Sciatic nerve (tissue), 2 donors: ENCODE results near the gene TUFT1. TPM values are rescaled to one million over a fixed set of nuclear protein-coding genes. Genes with fewer than 3 reads are reported as not detected.

Experiments
- ATAC-seq: fragments of 200-7000 bp; cut with Tn5 transposase; one replicate; pipeline ENCODE4 v1.9.1; 2020; ENCODE audit warnings: mild to moderate bottlenecking, moderate library complexity
- DNase-seq: peaks from one replicate; pipeline ENCODE4 v3.0.0-alpha.2; 2020; ENCODE audit warnings: low spot score
- intact Hi-C: fragments of 100-400 bp; cut with DNase I; formaldehyde crosslinking; loops from one replicate; pipeline ENCODE4 v1.14.2; 2022
- total RNA-seq: library from RNA; stranded (reverse); fragmentation: NEBNext Ultra II Directional; extraction: Animal tissue kit (Norgen Biotek cat#: 25700); gene quantifications from one replicate; pipeline ENCODE4 v1.2.1, GENCODE V29; 2021
- donor health status: DM: no; HTN: no; CAD: no.
- donor health status: DM: no; HTN: no; CAD: no.

Gene TUFT1
- total RNA-seq, 1 donor from 2014 or later, result 3.2 TPM

DNA sequence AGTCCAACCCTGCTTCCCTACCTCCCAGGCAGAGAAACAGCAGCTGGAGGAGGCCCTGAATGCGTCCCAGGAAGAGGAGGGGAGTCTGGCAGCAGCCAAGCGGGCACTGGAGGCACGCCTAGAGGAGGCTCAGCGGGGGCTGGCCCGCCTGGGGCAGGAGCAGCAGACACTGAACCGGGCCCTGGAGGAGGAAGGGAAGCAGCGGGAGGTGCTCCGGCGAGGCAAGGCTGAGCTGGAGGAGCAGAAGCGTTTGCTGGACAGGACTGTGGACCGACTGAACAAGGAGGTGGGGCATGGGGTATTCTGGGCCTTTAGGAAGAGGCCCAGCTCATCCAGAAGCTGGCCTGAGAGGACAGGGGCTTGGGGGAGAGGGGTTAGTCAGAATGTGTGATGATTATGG, 9.6 kb upstream of the TUFT1 start:
- no peak for DNase-seq
- intact Hi-C loops, result no loop called here
- ATAC-seq, result no peak

DNA sequence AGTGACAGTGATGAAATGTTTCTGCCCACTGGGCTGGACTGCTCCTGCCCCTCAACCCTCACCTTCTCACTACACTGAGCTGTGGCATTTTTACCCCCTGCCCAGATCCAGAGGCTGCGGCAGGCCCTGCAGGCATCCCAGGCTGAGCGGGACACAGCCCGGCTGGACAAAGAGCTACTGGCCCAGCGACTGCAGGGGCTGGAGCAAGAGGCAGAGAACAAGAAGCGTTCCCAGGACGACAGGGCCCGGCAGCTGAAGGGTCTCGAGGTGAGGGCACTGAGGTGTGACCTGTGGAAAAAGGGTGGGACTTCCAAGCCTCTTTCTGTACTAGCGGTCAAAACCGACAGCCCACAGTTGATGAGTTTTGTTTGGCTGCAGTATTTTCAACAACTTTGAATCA, 6.2 kb upstream of the TUFT1 start:
- DNase-seq (no peak), ATAC-seq (no peak)
- intact Hi-C loops, result no loop called here

DNA sequence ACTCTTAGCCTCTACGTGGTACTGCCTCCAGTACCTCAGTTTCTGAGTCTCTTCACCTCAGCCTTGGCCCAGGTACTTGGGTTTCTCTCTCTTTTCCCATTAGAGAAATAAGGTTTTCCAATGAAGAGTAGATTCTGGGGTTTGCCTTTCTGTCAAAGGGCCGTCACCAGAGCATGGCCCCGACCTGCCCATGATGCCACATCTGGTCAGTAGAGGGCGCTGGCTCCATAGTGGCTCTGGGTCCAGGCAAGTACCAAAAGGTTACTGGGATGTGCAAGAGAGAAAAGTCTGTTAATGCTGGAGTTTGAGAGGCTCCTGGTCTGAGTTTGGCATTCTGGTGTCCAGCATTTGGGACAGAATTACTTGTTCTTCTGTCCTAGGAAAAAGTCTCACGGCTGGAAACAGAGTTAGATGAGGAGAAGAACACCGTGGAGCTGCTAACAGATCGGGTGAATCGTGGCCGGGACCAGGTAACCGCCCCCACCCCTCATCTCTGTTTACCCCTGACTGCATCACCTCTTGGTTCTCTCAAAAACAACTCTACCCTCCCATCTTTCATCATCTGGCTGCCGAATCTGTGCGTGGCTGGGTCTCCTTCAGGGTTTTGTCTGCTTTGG, 5.3 kb upstream of the TUFT1 start:
- ATAC-seq (peak; percentile 69), DNase-seq (peak; percentile 90)
- intact Hi-C loops, result no loop called here

DNA sequence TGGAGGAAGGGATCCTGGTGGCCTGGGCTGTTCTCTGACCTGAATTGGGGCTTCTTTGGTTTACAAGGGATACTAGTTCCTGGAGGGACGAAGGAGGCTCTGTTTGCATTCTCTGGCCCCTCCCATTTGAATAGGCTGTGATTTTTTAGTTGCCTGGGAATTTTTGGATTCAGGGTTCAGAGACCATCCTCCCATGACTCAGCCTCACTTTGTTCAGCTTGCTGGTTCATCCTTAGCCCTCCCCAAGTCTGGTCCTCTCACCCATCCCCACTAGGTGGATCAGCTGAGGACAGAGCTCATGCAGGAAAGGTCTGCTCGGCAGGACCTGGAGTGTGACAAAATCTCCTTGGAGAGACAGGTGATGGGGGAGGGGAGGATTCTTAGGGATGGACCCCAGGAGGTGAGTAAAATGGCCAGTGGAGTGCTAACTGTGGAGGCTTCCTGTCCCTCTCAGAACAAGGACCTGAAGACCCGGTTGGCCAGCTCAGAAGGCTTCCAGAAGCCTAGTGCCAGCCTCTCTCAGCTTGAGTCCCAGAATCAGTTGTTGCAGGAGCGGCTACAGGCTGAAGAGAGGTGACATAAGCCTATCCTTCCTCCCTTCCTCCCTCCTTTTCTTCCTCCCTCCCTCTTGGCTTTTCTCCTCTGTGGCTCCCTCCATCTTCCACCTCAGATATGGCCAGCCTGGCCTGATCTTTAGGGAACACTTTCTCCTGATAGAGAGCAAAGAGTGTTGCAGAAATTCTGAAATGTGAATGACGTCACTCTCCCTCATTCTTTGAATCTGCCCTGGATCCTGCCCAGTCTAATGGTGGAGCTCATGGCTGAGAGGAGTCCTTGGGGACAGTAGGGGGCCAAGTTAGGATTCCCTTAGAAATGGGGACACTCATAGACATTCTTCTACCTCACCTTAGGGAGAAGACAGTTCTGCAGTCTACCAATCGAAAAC, 4.5 kb upstream of the TUFT1 start:
- intact Hi-C loops, result no loop called here
- ATAC-seq (no peak), DNase-seq (no peak)

DNA sequence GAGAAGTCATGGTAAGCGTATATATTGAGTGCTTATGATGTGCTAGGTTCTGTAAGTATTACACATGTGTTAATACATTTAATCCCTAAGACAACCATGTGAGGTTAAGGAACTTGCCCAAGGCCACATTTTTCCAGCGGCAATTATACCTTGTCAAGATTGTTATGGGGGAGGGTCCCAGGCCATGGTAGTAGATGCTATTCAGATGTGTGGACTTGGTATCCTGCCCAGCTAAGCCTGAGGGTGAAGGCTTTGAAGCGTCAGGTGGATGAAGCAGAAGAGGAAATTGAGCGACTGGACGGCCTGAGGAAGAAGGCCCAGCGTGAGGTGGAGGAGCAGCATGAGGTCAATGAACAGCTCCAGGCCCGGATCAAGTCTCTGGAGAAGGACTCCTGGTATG, 3.6 kb upstream of the TUFT1 start:
- DNase-seq (no peak), ATAC-seq (no peak)
- intact Hi-C loops, result no loop called here

DNA sequence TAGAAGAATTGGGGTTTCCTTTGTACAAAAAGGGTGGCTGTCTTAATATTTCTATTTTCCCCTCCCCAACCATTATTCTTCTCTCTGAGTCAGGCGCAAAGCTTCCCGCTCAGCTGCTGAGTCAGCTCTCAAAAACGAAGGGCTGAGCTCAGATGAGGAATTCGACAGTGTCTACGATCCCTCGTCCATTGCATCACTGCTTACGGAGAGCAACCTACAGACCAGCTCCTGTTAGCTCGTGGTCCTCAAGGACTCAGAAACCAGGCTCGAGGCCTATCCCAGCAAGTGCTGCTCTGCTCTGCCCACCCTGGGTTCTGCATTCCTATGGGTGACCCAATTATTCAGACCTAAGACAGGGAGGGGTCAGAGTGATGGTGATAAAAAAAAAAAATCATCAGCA, 3.0 kb upstream of the TUFT1 start:
- intact Hi-C loops, result no loop called here
- no peak for ATAC-seq
- DNase-seq, result no peak

DNA sequence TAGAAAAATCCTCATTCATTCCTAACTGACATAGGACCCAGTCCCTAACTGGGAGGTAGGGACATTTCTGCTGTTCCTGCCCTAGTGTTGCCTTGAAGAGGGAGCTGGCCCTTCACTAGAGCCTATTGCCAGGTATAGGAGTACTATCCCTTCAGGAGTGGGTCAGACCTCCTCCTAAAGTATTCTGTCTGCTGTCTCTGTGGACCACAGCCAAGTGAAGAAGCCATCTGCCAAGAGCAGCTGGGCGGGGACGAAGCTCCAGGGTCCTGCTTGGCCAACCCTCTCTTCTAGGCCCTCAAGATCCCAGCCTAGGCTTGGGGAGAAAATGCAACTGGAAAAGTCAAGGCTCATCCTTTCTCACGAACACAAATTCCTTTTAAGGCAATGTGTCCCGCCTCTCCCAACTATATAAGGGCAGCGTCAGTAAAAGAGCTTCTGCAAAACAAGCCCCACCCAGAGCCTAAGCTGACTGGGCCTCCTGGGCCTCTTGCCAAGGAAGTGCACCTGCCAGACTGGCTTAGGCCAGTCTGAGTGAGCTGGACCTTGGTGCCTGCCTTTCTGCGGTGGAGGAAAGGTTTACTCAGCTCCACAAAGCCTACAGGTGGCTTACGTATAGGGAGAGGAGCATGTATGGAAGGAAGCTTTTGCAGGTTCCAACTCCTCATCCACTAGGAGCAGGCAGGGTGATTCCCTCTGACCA, 638 bp upstream of the TUFT1 start:
- DNase-seq, result peak; percentile 82
- intact Hi-C loops, result no loop called here

DNA sequence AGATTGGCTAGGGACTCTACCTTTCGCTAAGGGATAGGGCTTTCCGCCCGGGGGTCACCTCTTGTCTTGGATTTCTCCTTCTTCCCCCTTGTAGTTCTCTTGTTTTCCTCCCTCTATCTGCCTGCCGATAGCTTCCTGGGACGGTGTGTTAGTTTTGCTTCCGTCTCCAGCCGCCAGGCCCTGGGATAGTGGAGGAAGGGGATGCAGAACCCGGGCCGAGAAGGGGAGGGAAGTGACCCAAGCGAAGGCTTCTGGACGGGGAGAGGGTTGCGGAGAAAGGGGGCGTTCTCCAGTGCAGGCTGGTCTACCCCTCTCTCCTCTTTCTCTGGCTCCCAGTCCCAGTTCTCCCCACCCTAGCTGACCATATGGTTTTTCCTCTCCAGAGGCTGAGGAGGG, 871 bp downstream of the TUFT1 start:
- DNase-seq (no peak), ATAC-seq (peak; percentile 17)
- intact Hi-C loops, result no loop called here

More for the DNA sequence above, 638 bp upstream of the TUFT1 start:
- ATAC-seq, result peak; percentile 76

DNA sequence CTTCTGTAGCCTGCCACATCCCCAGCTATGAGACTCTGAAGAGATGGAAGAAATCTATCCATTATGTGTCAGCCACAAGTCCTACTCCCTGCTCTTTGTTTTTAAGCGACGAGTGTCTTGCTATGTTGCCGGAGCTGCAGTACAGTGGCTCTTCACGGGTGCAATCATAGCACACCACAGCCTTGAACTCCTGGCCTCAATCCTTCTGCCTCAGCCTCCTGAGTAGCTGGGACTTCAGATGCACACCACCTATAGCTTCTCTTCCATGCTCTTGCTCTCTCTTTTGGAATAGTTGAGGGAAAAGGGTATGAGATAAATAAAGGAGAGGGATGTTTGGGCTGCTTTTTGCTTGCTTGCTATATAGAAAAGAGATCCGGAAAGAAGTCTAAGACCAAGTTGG, 1.6 kb downstream of the TUFT1 start:
- intact Hi-C loops, result no loop called here
- DNase-seq (no peak), ATAC-seq (no peak)

DNA sequence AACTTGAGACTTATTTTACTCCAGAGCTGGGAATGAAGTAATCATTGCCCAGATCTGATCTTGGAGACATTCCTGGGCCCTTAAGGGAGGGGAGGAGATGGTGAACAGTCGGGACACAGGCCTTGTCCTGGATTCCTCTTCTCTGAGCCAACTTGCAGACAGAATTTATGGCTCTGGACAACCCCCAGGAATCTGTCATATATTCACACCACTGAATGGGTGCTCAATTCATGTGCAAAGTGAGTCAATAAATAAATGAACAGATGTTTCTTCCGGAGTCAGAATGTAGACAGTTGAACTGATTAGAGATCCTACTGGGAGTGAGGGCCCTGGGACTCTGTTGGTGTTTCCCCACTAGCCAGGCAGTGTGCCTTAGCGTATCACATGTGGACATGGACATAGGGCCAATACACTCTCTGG, 2.6 kb downstream of the TUFT1 start:
- no peak for DNase-seq
- intact Hi-C loops, result no loop called here

DNA sequence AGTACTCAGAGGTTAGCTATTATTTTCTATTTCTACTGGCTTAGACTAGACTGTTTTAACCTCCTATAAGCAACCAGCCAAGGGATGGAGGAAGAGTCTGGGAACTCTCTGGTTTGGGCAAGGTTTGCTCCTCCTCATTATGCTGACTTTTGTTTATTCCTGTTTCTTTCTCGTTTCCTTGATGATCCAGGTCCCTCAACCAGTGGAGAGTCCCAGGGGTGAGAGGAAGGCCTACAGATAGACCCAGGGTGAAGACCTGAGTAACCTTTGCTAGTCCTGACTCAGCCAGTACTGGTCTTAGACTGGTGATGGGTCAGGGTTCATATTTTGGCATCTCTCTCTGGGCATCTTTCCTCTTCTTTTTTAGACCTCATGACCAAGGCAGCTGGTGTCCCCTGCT, 5.4 kb downstream of the TUFT1 start:
- DNase-seq (no peak), ATAC-seq (no peak)
- intact Hi-C loops, result no loop called here

More for the DNA sequence above, 2.6 kb downstream of the TUFT1 start:
- ATAC-seq, result no peak

DNA sequence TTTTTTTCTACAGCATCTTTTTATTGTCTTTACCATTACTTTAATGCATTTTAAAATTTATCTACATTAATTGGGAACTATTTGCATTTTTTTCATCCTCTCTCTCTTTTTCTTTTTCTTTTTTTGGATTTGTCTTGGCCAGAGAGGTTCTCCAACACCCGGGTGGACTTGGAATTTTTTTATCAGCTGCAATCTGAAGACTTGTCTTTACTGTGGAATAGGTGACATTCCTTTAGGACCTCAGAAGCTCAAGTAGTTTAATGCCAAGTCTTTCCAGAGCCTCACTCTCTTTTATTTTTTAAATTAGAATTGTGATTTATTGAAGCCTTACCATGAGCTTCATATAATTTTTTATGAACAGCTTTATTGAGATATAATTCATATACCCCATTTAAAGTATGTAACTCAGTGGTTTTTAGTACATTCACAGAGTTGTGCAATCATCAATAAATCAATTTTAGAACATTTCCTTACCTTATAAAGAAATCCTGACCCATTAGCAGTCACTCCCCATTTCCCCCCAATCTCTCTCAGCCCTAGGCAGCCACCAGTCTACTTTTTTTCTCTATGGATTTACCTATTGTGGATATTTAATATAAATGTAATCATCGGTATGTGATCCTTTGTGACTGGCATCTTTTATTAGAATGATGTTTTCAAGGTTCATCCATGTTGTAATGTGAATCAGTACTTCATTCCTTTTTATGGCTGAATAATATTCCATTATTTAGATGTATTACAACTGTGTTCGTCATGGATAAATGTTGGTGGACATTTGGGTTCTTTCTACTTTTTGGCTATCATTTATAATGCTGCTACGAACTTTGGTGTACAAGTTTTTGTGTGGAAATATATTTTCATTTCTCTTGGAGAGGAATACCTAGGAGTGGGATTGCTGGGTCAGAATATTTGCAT, 6.2 kb downstream of the TUFT1 start:
- no peak for DNase-seq
- ATAC-seq, result no peak
- intact Hi-C loops, result no loop called here

DNA sequence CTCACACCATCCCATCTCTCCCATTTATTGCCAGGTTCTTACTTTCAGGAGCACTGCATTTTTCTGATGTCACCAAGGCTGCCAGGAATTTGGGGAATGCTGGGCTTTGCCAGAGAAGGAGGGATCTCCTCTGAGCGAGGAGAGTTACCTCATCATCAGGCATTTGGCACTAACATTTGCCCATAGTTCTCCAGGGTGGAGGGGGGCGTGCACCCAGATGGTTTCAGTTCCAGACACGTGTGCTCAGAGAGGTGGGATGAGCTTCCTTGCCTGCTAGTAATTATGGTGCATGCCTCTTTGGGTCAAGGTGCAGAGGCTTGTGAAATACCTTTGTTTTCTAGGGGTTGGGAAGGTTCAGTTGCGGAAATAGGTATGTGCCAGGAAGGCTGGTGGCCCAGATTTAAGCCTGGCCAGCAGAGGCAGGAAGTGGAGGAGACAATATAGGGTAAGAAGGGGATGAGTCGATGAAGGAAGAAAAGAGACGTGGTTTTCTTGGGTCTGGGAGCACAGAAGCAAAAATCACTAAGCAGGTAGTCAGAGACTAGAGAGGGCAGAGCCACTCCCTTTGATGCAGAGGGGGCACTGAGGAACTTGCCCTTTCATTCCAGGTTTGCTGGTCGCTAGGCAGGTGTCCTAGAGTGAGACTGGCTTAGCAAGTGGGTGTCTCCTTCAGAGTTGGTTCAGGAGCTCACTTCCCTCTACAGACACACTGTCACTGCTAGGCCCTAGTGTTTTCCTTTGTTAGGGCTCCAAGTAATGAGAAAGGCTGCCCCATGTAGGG, 7.2 kb downstream of the TUFT1 start:
- intact Hi-C loops, result no loop called here
- DNase-seq (no peak), ATAC-seq (peak; percentile 92)

DNA sequence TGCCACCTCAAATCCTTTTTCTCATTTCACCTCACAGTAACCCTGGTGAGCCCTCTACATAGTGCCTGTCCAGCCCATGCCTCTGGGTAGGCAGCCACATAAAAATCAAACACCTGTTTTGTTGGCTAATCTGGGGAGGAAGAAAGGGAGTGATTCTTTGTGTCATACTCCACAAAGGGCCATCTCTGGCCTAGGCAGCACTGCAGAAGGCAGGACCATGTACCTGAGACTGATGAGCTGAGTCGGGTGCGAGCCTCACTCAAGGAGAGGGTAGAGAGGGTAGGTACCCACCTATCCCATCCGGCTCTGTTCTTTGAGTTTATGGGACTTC, 7.8 kb downstream of the TUFT1 start:
- intact Hi-C loops, result no loop called here
- DNase-seq (no peak), ATAC-seq (no peak)

DNA sequence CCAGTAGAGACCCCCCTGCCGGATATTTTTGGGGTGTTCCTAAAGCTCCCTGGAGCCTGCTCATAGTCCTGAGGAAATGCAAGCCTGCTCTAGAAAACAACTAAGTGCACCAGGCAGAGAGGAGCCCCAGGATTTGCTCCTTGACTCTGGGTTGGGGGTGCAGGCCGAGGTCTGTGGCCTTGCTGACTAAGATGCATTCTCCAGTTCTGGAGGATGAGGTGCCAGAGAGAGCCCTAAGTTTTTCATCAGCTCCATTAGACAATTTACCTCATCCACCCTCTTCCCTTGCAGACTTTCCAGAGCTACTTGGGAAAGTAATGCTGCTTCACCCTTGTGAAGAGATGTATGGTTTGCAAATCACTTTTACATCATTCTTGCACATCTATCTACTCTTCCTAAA, 9.1 kb downstream of the TUFT1 start:
- ATAC-seq, result no peak
- no peak for DNase-seq
- intact Hi-C loops, result no loop called here

DNA sequence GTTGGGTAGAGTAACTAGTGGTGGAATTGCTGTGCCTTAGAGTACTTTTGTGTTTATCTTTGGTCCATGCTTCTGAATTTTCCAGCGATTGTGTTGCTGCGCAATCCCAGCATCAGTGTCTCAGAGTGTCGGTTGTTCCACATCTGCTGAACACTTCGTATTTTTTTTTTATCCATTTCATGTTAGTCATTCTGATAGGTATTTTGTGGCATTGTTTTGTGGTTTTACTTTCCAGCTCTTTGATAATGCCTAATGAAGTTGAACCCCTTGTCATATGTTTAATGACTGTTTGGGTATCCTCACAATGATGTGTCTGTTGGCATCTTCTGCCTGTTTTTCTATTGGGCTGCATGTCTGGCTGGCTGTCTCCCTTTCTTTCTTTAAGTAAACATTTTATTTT, 13.6 kb downstream of the TUFT1 start:
- ATAC-seq (no peak), DNase-seq (no peak)
- intact Hi-C loops, result no loop called here

DNA sequence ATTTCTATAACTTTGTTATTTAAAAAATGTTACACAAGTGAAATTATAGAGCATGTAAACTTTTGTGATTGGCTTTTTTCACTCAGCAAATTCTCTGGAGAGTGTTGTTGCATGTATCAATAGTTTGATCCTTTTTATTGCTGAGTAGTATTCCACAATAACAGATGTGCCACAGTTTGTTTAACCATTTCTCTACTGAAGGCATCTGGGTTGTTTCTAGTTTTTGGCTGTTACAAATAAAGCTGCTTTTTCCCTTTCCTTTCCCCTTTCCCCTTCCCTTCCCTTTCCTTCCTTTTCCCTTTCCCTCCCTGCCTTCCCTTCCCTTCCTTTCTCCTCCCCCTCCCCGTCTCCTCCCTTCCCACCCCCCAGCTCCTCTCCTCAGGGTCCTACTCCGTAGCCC, 15.9 kb downstream of the TUFT1 start:
- DNase-seq (no peak), ATAC-seq (no peak)
- intact Hi-C loops, result no loop called here

DNA sequence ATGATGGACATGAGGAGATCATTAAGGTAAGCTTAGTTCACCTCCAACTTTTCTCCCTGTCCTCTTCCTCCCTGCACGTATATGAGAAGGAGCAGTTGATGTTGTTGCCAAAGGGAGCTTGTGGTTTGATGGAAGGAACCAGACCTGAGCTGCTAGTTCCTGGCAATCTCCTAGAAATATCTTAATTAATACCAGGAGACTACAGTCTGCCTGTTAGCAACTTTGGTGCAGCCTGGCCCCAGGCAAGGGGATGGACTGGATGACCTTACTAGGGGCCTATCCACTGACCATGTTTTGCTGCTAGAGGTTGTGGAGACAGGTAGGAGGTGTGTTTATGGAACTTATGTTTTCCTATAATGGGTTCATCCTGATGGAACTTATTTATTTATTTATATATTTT, 22.6 kb downstream of the TUFT1 start:
- no peak for ATAC-seq
- intact Hi-C loops, result no loop called here
- no peak for DNase-seq
